ENCODE results near the gene AAMP.
A peak's percentile ranks its signal among the peaks of the same experiment; 100 is the strongest.

DNA sequence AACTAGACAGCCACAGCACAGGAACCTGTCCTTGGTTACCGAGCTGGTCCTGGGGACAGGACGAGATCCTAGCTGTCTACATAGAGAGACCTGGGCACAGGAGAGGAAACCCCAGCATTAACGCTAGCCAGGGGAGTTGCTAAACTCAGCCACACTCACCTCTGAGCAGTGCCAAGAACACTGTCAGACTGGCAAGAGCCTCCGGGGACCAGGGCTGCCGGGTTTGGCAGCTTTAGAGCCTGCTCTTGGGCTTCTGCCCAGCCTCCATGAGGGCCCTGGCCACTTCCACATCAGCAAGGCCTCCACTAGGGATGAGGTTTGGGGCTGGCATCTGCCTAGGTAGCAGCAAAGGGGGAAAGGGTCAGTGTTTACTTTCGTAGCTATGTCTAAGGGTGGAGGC, 15.7 kb upstream of the AAMP start:
- TF ChIP-seq, protein P1, sequence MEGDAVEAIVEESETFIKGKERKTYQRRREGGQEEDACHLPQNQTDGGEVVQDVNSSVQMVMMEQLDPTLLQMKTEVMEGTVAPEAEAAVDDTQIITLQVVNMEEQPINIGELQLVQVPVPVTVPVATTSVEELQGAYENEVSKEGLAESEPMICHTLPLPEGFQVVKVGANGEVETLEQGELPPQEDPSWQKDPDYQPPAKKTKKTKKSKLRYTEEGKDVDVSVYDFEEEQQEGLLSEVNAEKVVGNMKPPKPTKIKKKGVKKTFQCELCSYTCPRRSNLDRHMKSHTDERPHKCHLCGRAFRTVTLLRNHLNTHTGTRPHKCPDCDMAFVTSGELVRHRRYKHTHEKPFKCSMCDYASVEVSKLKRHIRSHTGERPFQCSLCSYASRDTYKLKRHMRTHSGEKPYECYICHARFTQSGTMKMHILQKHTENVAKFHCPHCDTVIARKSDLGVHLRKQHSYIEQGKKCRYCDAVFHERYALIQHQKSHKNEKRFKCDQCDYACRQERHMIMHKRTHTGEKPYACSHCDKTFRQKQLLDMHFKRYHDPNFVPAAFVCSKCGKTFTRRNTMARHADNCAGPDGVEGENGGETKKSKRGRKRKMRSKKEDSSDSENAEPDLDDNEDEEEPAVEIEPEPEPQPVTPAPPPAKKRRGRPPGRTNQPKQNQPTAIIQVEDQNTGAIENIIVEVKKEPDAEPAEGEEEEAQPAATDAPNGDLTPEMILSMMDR (IDR thresholded peaks at IDR 0.05) = no peak
- TF ChIP-seq EP300 (IDR thresholded peaks at IDR 0.05) = no peak
- TF ChIP-seq POLR2A (IDR thresholded peaks at IDR 0.05; ENCODE audit: low read depth) = no peak
- TF ChIP-seq POLR2AphosphoS5 (IDR thresholded peaks at IDR 0.05) = peak in 1 of 2 donors; percentile 37

Measured in esophagus muscularis mucosa (tissue), 4 donors.